Renal cortex interstitium (tissue), 15 donors: ENCODE measurements around the gene CCT2. TPM values are rescaled to one million over a fixed set of nuclear protein-coding genes. Genes with fewer than 3 reads are reported as not detected.

Experiments
- DNase-seq, 11 donors: peaks; one replicate each; pipeline ENCODE4 v3.0.0-alpha.2; 2013; ENCODE audit warnings: low read depth in 9 of 11, low spot score in 4 of 11; ENCODE audit errors: extremely low read depth in 1 of 11
- long read RNA-seq, 16 experiments: transcript quantifications; one replicate each; lab custom pipeline, GENCODE V29; 2026
- polyA plus RNA-seq, 3 donors: library from polyadenylated mRNA; unstranded; fragments of 120-200 nt; gene quantifications; one replicate each; pipeline ENCODE4 v1.2.1, GENCODE V29; 2013; ENCODE audit not compliant: insufficient read length in 3 of 3

CCT2 gene
- 100 to 1,000 TPM; 238 to 277 (median 251) TPM for polyA plus RNA-seq
- long read RNA-seq, donor 1, transcript CCT2-201 (16 exons, 2,041 nt): major isoform, 23 of 76 reads
- long read RNA-seq, donor 1, transcript CCT2-211 (2 exons, 567 nt): minor isoform, 7 of 76 reads
- long read RNA-seq, donor 1, partial matches to known transcripts: 42 of 76 reads
- long read RNA-seq, donor 1, other reads (novel, unspliced or antisense): 0 of 76 reads
- long read RNA-seq, donor 2, transcript CCT2-211 (2 exons, 567 nt): minor isoform, 6 of 100 reads
- long read RNA-seq, donor 2, transcript CCT2-201 (16 exons, 2,041 nt): major isoform, 27 of 100 reads
- long read RNA-seq, donor 2, partial matches to known transcripts: 61 of 100 reads
- long read RNA-seq, donor 2, other reads (novel, unspliced or antisense): 0 of 100 reads
- long read RNA-seq, donor 3, transcript CCT2-201 (16 exons, 2,041 nt): major isoform, 63 of 161 reads
- long read RNA-seq, donor 3, transcript CCT2-211 (2 exons, 567 nt): minor isoform, 8 of 161 reads
- long read RNA-seq, donor 3, partial matches to known transcripts: 81 of 161 reads
- long read RNA-seq, donor 3, other reads (novel, unspliced or antisense): 0 of 161 reads
- long read RNA-seq, donor 4, transcript CCT2-211 (2 exons, 567 nt): minor isoform, 10 of 86 reads
- long read RNA-seq, donor 4, transcript CCT2-201 (16 exons, 2,041 nt): major isoform, 27 of 86 reads
- long read RNA-seq, donor 4, partial matches to known transcripts: 43 of 86 reads
- long read RNA-seq, donor 4, other reads (novel, unspliced or antisense): 0 of 86 reads
- long read RNA-seq, donor 5: 0 reads
- long read RNA-seq, donor 6, transcript CCT2-201 (16 exons, 2,041 nt): major isoform, 35 of 121 reads
- long read RNA-seq, donor 6, transcript CCT2-211 (2 exons, 567 nt): minor isoform, 17 of 121 reads
- long read RNA-seq, donor 6, partial matches to known transcripts: 61 of 121 reads
- long read RNA-seq, donor 6, other reads (novel, unspliced or antisense): 0 of 121 reads
- long read RNA-seq, donor 7, transcript CCT2-201 (16 exons, 2,041 nt): major isoform, 31 of 132 reads
- long read RNA-seq, donor 7, transcript CCT2-212 (7 exons, 776 nt): minor isoform, 5 of 132 reads
- long read RNA-seq, donor 7, transcript CCT2-211 (2 exons, 567 nt): minor isoform, 14 of 132 reads
- long read RNA-seq, donor 7, partial matches to known transcripts: 77 of 132 reads
- long read RNA-seq, donor 7, other reads (novel, unspliced or antisense): 0 of 132 reads
- long read RNA-seq, donor 8, transcript CCT2-212 (7 exons, 776 nt): minor isoform, 11 of 200 reads
- long read RNA-seq, donor 8, transcript CCT2-211 (2 exons, 567 nt): minor isoform, 30 of 200 reads
- long read RNA-seq, donor 8, transcript CCT2-201 (16 exons, 2,041 nt): major isoform, 50 of 200 reads
- long read RNA-seq, donor 8, partial matches to known transcripts: 99 of 200 reads
- long read RNA-seq, donor 8, other reads (novel, unspliced or antisense): 0 of 200 reads
- long read RNA-seq, donor 9, transcript CCT2-201 (16 exons, 2,041 nt): major isoform, 30 of 80 reads
- long read RNA-seq, donor 9, transcript CCT2-211 (2 exons, 567 nt): minor isoform, 11 of 80 reads
- long read RNA-seq, donor 9, partial matches to known transcripts: 37 of 80 reads
- long read RNA-seq, donor 9, other reads (novel, unspliced or antisense): 0 of 80 reads
- long read RNA-seq, donor 10, transcript CCT2-201 (16 exons, 2,041 nt): major isoform, 41 of 130 reads
- long read RNA-seq, donor 10, transcript CCT2-211 (2 exons, 567 nt): minor isoform, 12 of 130 reads
- long read RNA-seq, donor 10, partial matches to known transcripts: 68 of 130 reads
- long read RNA-seq, donor 10, other reads (novel, unspliced or antisense): 0 of 130 reads
- long read RNA-seq, donor 11, transcript CCT2-201 (16 exons, 2,041 nt): major isoform, 25 of 65 reads
- long read RNA-seq, donor 11, partial matches to known transcripts: 37 of 65 reads
- long read RNA-seq, donor 11, other reads (novel, unspliced or antisense): 0 of 65 reads
- long read RNA-seq, donor 12, transcript CCT2-211 (2 exons, 567 nt): minor isoform, 11 of 42 reads
- long read RNA-seq, donor 12, transcript CCT2-201 (16 exons, 2,041 nt): major isoform, 21 of 42 reads
- long read RNA-seq, donor 12, partial matches to known transcripts: 7 of 42 reads
- long read RNA-seq, donor 12, other reads (novel, unspliced or antisense): 0 of 42 reads
- long read RNA-seq, donor 13: 0 reads
- long read RNA-seq, donor 14, transcript CCT2-201 (16 exons, 2,041 nt): major isoform, 33 of 108 reads
- long read RNA-seq, donor 14, transcript CCT2-211 (2 exons, 567 nt): minor isoform, 9 of 108 reads
- long read RNA-seq, donor 14, partial matches to known transcripts: 60 of 108 reads
- long read RNA-seq, donor 14, other reads (novel, unspliced or antisense): 0 of 108 reads
- long read RNA-seq, donor 15, transcript CCT2-211 (2 exons, 567 nt): minor isoform, 7 of 37 reads
- long read RNA-seq, donor 15, transcript CCT2-201 (16 exons, 2,041 nt): major isoform, 11 of 37 reads
- long read RNA-seq, donor 15, partial matches to known transcripts: 18 of 37 reads
- long read RNA-seq, donor 15, other reads (novel, unspliced or antisense): 0 of 37 reads
- long read RNA-seq, donor 16, transcript CCT2-201 (16 exons, 2,041 nt): major isoform, 94 of 252 reads
- long read RNA-seq, donor 16, transcript CCT2-211 (2 exons, 567 nt): minor isoform, 19 of 252 reads
- long read RNA-seq, donor 16, partial matches to known transcripts: 129 of 252 reads
- long read RNA-seq, donor 16, other reads (novel, unspliced or antisense): 0 of 252 reads

DNA sequence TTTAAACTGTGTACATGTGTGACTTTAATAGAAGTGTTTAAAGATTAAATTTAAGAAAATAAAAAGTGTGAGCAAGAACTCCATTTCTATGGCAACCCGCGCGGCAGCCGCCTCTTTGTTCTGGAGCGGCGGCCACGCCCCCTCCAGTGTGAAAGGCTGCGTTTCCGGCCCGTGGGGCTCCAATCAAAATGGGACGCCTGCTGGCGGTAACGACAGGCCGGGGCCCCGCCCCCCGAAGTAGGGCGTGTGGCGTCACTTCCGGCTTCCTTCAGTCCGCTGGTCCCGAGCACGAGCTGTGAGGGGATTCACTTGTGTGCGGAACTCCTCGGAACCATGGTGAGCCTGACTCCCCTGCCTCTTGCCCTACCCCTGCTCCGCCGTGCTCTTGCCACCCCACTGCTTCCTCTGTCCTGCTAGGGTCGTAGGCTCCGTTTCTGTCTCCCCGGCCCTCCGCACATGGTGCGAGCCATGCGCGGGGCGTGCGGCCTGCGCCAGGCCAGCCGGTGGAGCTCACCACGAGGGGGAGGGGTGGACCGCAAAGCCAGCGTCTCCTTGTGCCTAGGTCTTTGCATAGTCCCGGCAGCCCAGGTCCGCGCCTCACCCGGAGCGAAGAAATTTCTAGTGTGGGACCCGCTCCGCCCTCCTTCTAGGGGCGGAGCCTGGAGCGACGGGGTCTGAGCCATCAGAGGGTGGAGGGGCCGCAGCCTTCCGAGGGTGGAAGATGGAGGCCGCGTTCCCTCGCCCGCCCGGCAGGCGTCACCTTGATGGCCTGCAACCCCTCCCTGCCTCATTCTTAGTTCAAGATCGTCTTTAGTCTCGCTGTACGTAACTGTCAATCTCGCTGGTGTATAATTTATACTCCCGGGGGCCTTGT is at the start of gene CCT2:
Gene CCT2 (plus strand): TSS at position 271 of the 874 bp plus-strand sequence. CDS start 63 bp downstream, at position 334.
- DNase-seq: peak; percentile 90 to 96 (median 95)

DNA sequence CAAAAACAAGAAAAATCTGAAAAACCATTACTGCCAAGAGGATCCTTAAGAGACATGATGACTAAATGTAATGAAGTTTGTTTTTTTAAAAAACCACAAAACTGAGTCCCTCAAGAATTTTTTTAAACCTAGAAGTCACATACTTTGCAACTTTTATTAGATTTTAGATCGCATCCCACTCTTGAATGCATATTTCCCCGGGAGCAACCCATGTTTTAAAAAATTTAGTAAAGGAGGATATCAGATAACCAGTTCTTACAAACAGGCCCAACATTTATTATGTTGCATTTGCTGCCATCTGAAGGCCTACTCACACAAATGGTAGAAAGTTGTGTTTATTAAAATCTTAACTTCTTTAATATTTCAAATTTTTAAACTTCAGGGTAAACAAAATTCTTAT is 44.3 kb upstream of the CCT2 start:
- no peak for DNase-seq

DNA sequence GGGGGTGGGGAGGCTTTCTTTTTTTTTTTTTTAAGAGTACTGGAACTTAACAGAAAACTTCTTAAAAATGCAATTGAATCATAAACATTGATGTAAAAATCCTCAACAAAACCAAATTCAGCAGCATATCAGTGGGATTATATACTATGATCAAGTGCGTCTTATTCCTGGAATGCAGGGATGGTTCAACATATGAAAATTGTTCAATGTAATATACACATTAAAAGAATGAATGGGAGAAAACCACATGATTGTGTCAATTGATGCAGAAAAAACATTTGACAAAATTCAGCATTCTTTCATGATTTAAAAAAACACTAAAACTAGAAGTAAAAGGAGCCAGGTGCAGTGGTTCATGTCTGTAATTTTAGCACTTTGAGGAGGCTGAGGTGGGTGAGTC is 41.2 kb upstream of the CCT2 start:
- DNase-seq: no peak

DNA sequence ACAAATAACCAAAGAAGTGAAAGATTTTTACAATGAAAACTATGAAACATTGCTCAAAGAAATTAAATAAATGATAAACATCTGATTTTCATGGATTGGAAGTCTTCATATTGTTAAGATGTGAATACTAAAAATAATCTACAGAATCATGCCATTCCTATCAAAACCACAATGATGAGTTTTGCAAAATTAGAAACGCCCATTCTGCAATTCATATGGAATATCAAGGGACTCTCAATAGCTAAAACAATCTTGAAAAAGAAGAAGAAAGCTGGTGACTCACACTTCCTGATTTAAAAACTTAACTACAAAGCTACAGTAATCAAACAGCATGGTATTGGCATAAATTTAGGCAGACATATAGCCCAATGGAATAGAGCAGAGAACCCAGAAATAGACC is 40.2 kb upstream of the CCT2 start:
- no peak for DNase-seq

DNA sequence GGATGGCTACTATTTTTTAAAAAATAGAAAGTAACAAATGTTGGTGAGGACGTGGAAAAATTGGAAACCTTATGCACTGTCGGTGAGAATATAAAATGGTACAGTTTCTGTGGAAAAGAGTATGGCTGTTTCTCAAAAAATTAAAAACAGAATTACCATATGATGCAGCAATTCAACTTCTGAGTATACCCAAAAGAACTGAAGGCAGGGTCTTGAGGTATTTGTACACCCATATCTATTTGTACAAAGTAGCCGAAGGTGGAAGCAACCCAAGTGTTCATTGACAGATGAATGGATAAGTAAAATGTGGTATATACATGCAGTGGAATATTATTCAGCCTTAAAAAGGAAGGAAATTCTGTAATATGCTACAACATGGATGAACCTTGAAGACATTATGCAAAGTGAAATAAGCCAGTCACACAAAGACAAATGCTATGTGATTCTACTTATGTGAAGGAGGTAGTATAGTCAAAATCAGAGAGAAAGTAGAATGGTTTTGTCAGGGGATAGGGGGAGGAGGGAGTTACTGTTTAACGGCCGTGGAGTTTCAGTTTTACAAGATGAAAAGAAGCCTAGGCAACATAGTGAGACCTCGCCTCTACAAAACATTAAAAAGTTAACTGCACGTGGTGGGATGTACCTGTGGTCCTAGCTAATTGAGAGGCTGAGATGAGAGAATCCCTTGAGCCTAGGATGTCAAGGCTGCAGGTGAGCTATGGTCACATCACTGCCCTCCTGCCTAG is 38.4 kb upstream of the CCT2 start:
- DNase-seq: no peak

DNA sequence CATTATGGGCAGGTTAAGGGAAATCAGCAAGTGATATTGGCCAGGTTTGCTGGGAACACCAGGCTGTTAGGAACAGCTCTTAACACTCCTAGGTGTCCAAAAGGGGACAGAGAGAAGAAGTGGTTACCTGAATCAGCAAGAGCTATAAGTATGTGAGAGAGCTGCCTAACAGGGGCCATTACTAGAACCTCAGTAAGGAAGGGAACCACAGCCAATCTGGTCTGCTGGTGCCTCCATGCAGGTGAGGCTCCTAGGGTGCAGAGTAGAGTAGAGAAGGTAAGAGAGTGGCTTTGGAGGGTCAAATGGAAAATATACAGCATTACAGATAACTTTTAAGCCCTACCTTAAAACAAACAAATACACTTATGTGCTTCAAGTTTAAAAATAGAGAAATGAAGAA is 36.6 kb upstream of the CCT2 start:
- no peak for DNase-seq

DNA sequence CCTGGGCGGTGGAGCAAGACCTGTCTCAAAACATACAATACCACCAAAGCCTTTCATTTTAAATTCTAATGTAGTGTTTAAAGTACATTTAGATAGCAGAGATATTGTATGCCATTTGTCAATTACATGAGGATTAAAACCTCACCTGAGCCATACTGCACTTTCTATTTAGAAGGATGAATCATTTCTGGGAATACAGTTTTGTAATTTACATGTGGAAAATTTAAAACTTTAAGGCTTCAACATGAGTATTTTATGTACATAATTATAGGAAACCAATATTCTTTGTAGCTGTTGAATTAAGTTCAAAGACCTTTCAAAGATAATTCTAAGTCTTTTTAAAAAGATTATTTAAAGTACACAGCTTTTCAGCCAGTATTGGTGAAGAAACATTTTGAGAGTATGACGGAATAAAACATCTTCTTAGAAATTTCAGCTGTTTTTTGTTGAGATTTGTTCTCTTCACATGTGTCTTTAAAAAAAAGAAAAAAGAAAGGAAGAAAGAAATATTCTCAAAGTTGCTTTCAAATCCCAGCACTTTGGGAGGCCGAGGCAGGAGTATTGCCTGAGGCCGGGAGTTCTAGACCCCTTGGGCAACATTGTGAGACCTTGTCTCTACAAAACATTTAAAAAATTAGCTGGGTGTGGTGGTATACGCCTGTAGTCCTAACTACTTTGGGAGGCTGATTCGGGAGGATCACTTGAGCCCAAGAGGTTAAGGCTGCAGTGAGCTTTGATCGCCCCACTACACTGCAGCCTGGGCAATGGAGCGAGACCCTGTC is 34.5 kb upstream of the CCT2 start:
- DNase-seq: no peak

DNA sequence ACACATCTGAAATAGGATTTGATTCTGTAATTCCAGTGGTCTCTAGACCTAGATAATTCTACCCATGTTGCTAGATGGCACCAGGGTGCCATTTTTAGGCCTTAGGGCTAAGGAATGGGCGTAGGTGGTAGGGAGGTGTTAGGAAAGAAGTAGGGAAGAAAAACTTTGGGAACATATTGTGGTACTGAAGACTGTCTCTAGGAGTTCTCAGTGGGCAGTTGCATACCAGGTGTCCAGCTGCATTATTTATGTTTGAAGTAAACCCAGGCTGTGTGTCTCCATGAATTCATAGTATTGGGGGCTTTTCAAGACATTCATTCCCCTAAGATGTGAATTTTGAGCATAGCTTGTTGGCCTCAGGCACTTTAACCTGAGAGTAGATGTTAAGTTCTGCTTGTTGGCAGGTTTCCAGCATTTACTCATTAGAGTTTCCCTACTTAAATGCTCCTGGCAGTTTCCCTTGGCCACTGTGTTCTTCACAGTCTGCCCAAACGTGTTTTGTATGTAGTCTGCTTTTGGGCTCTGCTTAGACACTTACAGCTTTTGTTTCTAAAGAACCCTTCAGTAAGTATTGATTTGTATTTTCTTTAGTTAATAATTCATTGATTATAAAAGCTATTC is 31.5 kb upstream of the CCT2 start:
- DNase-seq: peak in 7 of 11 donors; percentile 23 to 49 (median 38)

DNA sequence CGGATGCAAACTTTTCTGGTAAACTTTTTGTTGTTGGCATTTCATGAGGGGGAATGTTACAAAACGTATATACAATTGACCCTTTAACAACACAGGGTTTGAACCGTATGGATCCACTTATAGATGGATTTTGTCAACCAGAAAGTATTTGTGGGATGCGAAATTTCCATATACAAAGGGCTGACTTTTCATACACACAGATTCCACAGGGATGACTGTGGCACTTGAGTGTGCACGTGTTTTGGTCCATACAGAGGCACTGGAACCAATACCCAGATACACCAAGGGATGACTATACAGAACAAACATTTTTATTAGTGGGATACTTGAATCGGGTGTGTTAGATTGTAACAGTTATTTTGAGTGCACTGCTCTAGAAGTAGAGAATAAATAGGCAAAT is 29.8 kb upstream of the CCT2 start:
- DNase-seq: no peak

DNA sequence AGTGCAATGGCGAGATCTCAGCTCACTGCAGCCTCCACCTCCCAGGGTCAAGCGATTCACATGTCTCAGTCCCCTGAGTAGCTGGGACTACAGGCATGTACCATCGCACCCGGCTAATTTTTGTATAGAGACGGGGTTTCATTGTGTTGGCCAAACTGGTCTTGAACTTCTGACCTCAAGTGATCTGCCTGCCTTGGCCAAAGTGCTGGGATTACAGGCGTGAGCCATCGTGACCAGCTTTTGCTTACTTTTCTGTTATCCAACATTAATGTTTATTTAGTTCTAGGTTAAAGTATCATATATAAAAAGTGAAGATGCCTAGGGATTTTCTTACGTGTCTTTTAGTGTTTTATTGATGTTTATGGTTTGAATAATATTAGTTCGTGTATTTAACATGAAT is 28.9 kb upstream of the CCT2 start:
- no peak for DNase-seq

DNA sequence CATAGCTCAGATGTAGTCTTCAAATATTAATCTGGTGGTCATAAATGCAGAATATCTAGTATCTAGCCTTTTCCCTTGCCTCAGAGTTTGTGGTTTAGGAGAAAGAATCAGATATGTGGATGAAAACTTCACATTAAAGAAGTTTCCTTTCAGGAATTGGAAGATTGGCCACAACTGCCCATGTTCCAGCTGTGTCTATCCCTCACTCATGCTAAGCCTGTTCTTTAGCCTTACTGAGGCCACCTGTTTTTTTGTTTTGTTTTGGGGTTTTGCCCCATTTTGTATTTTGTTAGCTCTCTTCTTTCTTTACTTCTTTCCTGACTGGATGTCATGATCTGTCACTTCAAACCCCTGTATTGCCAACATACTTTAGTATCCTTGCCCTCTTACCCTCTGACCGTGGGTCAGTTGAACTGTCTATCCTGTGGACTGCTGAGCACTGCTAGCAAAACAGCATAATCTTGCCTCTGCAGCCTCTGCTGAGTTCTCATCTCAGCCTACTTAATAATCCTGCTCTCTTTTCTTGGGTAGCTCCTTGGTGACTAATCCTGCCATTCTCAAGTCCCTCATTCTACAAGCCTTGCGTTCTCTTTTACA is 22.0 kb upstream of the CCT2 start:
- no peak for DNase-seq

DNA sequence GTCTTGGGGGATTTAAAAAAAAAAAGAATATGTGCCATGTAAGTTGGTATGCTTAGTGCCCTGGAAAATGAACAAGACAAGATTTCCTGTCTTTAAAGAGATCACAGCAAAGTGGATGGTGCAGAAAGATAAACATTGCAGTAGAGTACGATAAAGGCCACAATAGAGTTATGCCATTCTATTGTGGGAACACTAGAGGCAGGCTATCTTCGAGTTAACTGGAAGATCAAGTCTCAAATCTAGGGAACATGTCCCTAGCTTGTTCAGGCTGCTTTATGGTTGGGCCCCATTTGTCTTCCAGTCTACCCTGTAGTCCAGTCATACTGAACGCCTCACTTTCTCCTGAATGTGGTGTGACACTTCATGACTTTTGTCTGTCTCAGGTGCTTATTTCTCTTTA is 18.7 kb upstream of the CCT2 start:
- no peak for DNase-seq

DNA sequence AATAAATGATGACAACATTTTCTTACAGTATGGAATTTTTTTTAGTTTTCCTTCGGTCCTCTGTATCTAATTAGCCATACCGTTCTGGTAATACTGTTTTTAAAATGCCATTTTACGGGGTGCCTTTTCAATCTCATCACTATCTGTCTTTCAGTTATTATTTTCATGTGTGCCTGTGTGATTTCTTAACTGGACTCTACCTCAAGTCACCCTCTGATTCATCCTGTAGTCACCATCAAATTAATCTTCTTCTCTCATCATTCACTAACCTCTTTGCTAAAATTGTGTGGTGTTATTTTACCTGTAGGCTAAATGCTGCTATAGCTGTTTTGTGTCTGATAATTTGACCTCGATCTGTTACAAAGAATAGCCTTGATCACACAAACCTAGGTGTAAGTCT is 16.0 kb upstream of the CCT2 start:
- no peak for DNase-seq
